CD14-positive monocyte (primary cell): ENCODE results near the gene LDLRAD4. TPM values are rescaled to one million over a fixed set of nuclear protein-coding genes. Genes with fewer than 3 reads are reported as not detected.
A peak's percentile ranks its signal among the peaks of the same experiment; 100 is the strongest.

Experiments
- DNase-seq, 3 donors: peaks; one replicate each; pipeline ENCODE4 v3.0.0-alpha.2; 2011 to 2022
- H2AFZ ChIP-seq: 2 replicates; pipeline ENCODE4 v1.6.0; 2012; ENCODE audit warnings: mild to moderate bottlenecking, low read depth, low read length, inconsistent platforms; ENCODE audit not compliant: insufficient read depth, poor library complexity, severe bottlenecking
- H3K27ac ChIP-seq, 2 donors: 1 replicate in 1 of 2; 2 replicates in 1 of 2; pipeline ENCODE4 v1.5.1; 2012 to 2013; ENCODE audit warnings: low read length in 2 of 2, control low read depth in 1 of 2, inconsistent platforms in 1 of 2, low read depth in 1 of 2, mild to moderate bottlenecking in 1 of 2
- H3K27me3 ChIP-seq, 2 donors: one replicate each; pipeline versions ENCODE4 v1.6.0 to v1.6.1; 2011 to 2013; ENCODE audit warnings: low read length in 2 of 2; ENCODE audit not compliant: control insufficient read depth in 2 of 2, insufficient read depth in 2 of 2
- H3K36me3 ChIP-seq, 2 donors: replicated peaks in 1 of 2; 1 replicate in 1 of 2; 2 replicates in 1 of 2; pipeline versions ENCODE4 v1.5.1 to v1.6.1; 2012 to 2013; ENCODE audit warnings: low read length in 2 of 2, control low read depth in 1 of 2, inconsistent platforms in 1 of 2, mild to moderate bottlenecking in 1 of 2; ENCODE audit not compliant: insufficient read depth in 2 of 2, control insufficient read depth in 1 of 2
- H3K4me1 ChIP-seq, 2 donors: 1 replicate in 1 of 2; 2 replicates in 1 of 2; pipeline versions ENCODE4 v1.5.1 to v1.6.1; 2012 to 2013; ENCODE audit warnings: low read length in 2 of 2, control low read depth in 1 of 2, inconsistent platforms in 1 of 2, mild to moderate bottlenecking in 1 of 2, moderate library complexity in 1 of 2; ENCODE audit not compliant: insufficient read depth in 2 of 2, control insufficient read depth in 1 of 2
- H3K4me2 ChIP-seq: replicated peaks from 2 replicates; pipeline ENCODE3; 2012; ENCODE audit warnings: low read length, moderate library complexity, mild to moderate bottlenecking; ENCODE audit not compliant: poor library complexity, severe bottlenecking; ENCODE audit errors: extremely low read depth
- H3K4me3 ChIP-seq, 3 experiments: fragments of 200-600 bp in 1 of 3; sonication (generic) in 1 of 3; replicated peaks in 1 of 3; 1 replicate in 2 of 3; 2 replicates in 1 of 3; pipeline ENCODE4 v1.5.1; 2011 to 2013; ENCODE audit warnings: low read length in 3 of 3, mild to moderate bottlenecking in 3 of 3, control low read depth in 2 of 3, low read depth in 2 of 3, inconsistent platforms in 1 of 3, moderate library complexity in 1 of 3
- H3K79me2 ChIP-seq: 2 replicates; pipeline ENCODE4 v1.6.0; 2012; ENCODE audit warnings: mild to moderate bottlenecking, control low read depth, inconsistent platforms, low read length, moderate library complexity; ENCODE audit not compliant: insufficient read depth
- H3K9ac ChIP-seq: 2 replicates; pipeline ENCODE4 v1.6.0; 2017; ENCODE audit warnings: low read length, mild to moderate bottlenecking; ENCODE audit not compliant: insufficient read depth, poor library complexity, severe bottlenecking
- H3K9me3 ChIP-seq, 2 donors: replicated peaks in 1 of 2; 1 replicate in 1 of 2; 2 replicates in 1 of 2; pipeline versions ENCODE4 v1.5.1 to v1.6.1; 2012 to 2013; ENCODE audit warnings: low read length in 2 of 2, control low read depth in 1 of 2; ENCODE audit not compliant: control insufficient read depth in 1 of 2, insufficient read depth in 1 of 2
- H4K20me1 ChIP-seq: 2 replicates; pipeline ENCODE4 v1.6.0; 2012; ENCODE audit warnings: mild to moderate bottlenecking, low read length, control low read depth, moderate library complexity; ENCODE audit not compliant: insufficient read depth
- H3K27ac Mint-ChIP-seq, 7 donors: one replicate each; pipeline ENCODE4 v1.8.0; 2020; ENCODE audit warnings: mild to moderate bottlenecking in 7 of 7, mixed read lengths in 7 of 7, moderate library complexity in 6 of 7, inconsistent platforms in 2 of 7
- H3K27me3 Mint-ChIP-seq, 3 donors: one replicate each; pipeline ENCODE4 v1.8.0; 2021 to 2022; ENCODE audit warnings: low read depth in 3 of 3, mild to moderate bottlenecking in 3 of 3, mixed read lengths in 3 of 3, moderate library complexity in 3 of 3, inconsistent platforms in 1 of 3
- H3K36me3 Mint-ChIP-seq, 2 donors: one replicate each; pipeline ENCODE4 v1.8.0; 2020; ENCODE audit warnings: mixed read lengths in 2 of 2, inconsistent platforms in 1 of 2, mild to moderate bottlenecking in 1 of 2
- H3K4me1 Mint-ChIP-seq: one replicate; pipeline ENCODE4 v1.8.0; 2020; ENCODE audit warnings: mild to moderate bottlenecking, mixed read lengths
- H3K4me3 Mint-ChIP-seq, 2 donors: one replicate each; pipeline ENCODE4 v1.8.0; 2020; ENCODE audit warnings: mild to moderate bottlenecking in 2 of 2, mixed read lengths in 2 of 2, moderate library complexity in 1 of 2
- H3K9me3 Mint-ChIP-seq, 7 donors: one replicate each; pipeline ENCODE4 v1.8.0; 2020 to 2022; ENCODE audit warnings: mixed read lengths in 7 of 7, mild to moderate bottlenecking in 6 of 7, moderate library complexity in 6 of 7, inconsistent platforms in 2 of 7
- CTCF ChIP-seq: fragments of 200-600 bp; IDR thresholded peaks from one replicate; pipeline ENCODE4 v1.8.0; 2022; ENCODE audit warnings: antibody characterized with exemption, mild to moderate bottlenecking
- WGBS: methylation state at CpG from one replicate; pipeline ENCODE4 v1.1.5; 2013; ENCODE audit warnings: missing lambda C conversion rate; ENCODE audit not compliant: insufficient coverage; 5-methylcytosine and 5-hydroxymethylcytosine counted together
- intact Hi-C, 2 donors: fragments of 100-400 bp; cut with micrococcal nuclease; formaldehyde crosslinking; loops; one replicate each; pipeline versions ENCODE4 v1.15.0 to v1.15.1; 2023
- polyA plus RNA-seq, 3 donors: library from polyadenylated mRNA; depleted of rRNA in 1 of 3; unstranded in 2 of 3; stranded (reverse) in 1 of 3; fragments of 300-500 nt in 2 of 3; fragments of >200 nt in 1 of 3; fragmentation: Illumina TruSeq in 2 of 3; gene quantifications; 1 replicate in 2 of 3; 2 replicates in 1 of 3; pipeline ENCODE4 v1.2.3, GENCODE V29; 2012 to 2021

The LDLRAD4 gene
- polyA plus RNA-seq, 3 donors: 13.5 to 15.4 (median 13.8) TPM

GRCh38 chr18:13300029-13300428 lies 81.5 kb downstream of the LDLRAD4 start:
- Histone ChIP-seq H3K27ac (no peak overlapping the region), H4K20me1 (peaks cover 24% of the 10 kb centered on the region), H3K79me2 (no peaks in the 10 kb centered on the region), H3K9me3 (no peaks in the 10 kb centered on the region), H2AFZ (no peak overlapping the region), H3K4me2 (no peak overlapping the region), H3K9ac (no peak overlapping the region), H3K4me1 (peaks cover 13 to 14% of the 10 kb centered on the region in 2 donors), H3K27me3 (no peaks in the 10 kb centered on the region), H3K4me3 (no peak overlapping the region), H3K36me3 (no peaks in the 10 kb centered on the region)
- no peaks in the 10 kb centered on the region for H3K36me3 Mint-ChIP-seq
- no peak for DNase-seq
- intact Hi-C loops: no loop called here
- H3K9me3 Mint-ChIP-seq: peaks cover 0 to 5% (median 2%) of the 10 kb centered on the region in 7 donors
- H3K27me3 Mint-ChIP-seq: peaks cover 6 to 14% (median 7%) of the 10 kb centered on the region in 3 donors
- no peak for TF ChIP-seq CTCF
- no peak overlapping the region for H3K4me3 Mint-ChIP-seq
- WGBS: 23% methylated on average over 4 of the region's 6 CpGs
- peak overlapping the region in 1 of 7 donors; percentile 22 for H3K27ac Mint-ChIP-seq
- peaks cover 19% of the 10 kb centered on the region for H3K4me1 Mint-ChIP-seq

- H3K4me1 Mint-ChIP-seq: peaks cover 19% of the 10 kb centered on the region
- no peak for TF ChIP-seq CTCF
- Histone ChIP-seq H3K4me3 (no peak overlapping the region), H3K9ac (no peak overlapping the region), H3K4me2 (no peak overlapping the region), H3K36me3 (no peaks in the 10 kb centered on the region), H3K4me1 (peaks cover 13 to 14% of the 10 kb centered on the region in 2 donors), H3K27me3 (no peaks in the 10 kb centered on the region), H3K27ac (no peak overlapping the region), H3K9me3 (no peaks in the 10 kb centered on the region), H3K79me2 (no peaks in the 10 kb centered on the region), H2AFZ (no peak overlapping the region), H4K20me1 (peaks cover 24% of the 10 kb centered on the region)
- intact Hi-C loops: no loop called here
- H3K9me3 Mint-ChIP-seq: peaks cover 2 to 9% (median 6%) of the 10 kb centered on the region in 7 donors
- WGBS: 95% methylated on average over 12 of the region's 17 CpGs
- no peak for DNase-seq
- no peak overlapping the region for H3K4me3 Mint-ChIP-seq
- no peaks in the 10 kb centered on the region for H3K36me3 Mint-ChIP-seq
- H3K27ac Mint-ChIP-seq: no peak overlapping the region
- H3K27me3 Mint-ChIP-seq: peaks cover 6 to 14% (median 7%) of the 10 kb centered on the region in 3 donors
Measured at GRCh38 chr18:13300796-13301195, 82.2 kb downstream of the LDLRAD4 start.
